GM21737 (cell line): ENCODE measurements around the gene MYCBP.
"Not testable (repeated sequence)": the region's sequence is repeated elsewhere in the genome, so short reads cannot be mapped to it uniquely, and the experiment has no call there.

Source experiments
- ATAC-seq: cut with Tn5 transposase; IDR thresholded peaks from one replicate; pipeline ENCODE4 v1.9.1; 2021; ENCODE audit warnings: mild to moderate bottlenecking, moderate library complexity; ENCODE audit not compliant: unreplicated experiment

MYCBP gene

GRCh38 chr1:38873027-38873969 is at the start of gene MYCBP:
Gene MYCBP (minus strand): TSS chr1:38873348. CDS start chr1:38873305, 43 bp downstream.
- peak; percentile 91 for ATAC-seq

- ATAC-seq, result no peak
Measured at GRCh38 chr1:38919130-38919529, 46.0 kb upstream of the MYCBP start.

- no peak for ATAC-seq
Measured at GRCh38 chr1:38918568-38918967, 45.4 kb upstream of the MYCBP start.

GRCh38 chr1:38917772-38918171 is 44.6 kb upstream of the MYCBP start:
- ATAC-seq, result no peak

- no peak for ATAC-seq
Measured at GRCh38 chr1:38917337-38917736, 44.2 kb upstream of the MYCBP start.

GRCh38 chr1:38915352-38915948 is 42.3 kb upstream of the MYCBP start:
- no peak for ATAC-seq

GRCh38 chr1:38914908-38915307 is 41.8 kb upstream of the MYCBP start:
- not testable (repeated sequence) for ATAC-seq

GRCh38 chr1:38908821-38909220 is 35.7 kb upstream of the MYCBP start:
- ATAC-seq, result no peak

- ATAC-seq, result no peak
Measured at GRCh38 chr1:38905985-38906384, 32.8 kb upstream of the MYCBP start.

GRCh38 chr1:38899560-38899959 is 26.4 kb upstream of the MYCBP start:
- no peak for ATAC-seq

GRCh38 chr1:38898653-38899230 is 25.6 kb upstream of the MYCBP start:
- ATAC-seq, result no peak

- no peak for ATAC-seq
Measured at GRCh38 chr1:38896169-38896568, 23.0 kb upstream of the MYCBP start.

GRCh38 chr1:38892976-38893375 is 19.8 kb upstream of the MYCBP start:
- ATAC-seq, result no peak

GRCh38 chr1:38891753-38892152 is 18.6 kb upstream of the MYCBP start:
- ATAC-seq, result no peak

GRCh38 chr1:38889589-38889988 is 16.4 kb upstream of the MYCBP start:
- no peak for ATAC-seq

GRCh38 chr1:38888423-38889333 is 15.5 kb upstream of the MYCBP start:
- ATAC-seq, result no peak

- no peak for ATAC-seq
Measured at GRCh38 chr1:38885092-38885491, 11.9 kb upstream of the MYCBP start.

- ATAC-seq, result no peak
Measured at GRCh38 chr1:38881487-38881886, 8.3 kb upstream of the MYCBP start, which contains the start of gene GJA9. Gene GJA9 (minus strand): TSS chr1:38881587. CDS start chr1:38876098, 5,489 bp downstream.

GRCh38 chr1:38875811-38876210 is 2.7 kb upstream of the MYCBP start:
- no peak for ATAC-seq

GRCh38 chr1:38872401-38873026 is 634 bp downstream of the MYCBP start:
- ATAC-seq, result peak; percentile 29
